LNCAP (cell line): ENCODE measurements around the gene CAPN14.

Experiments used
- CTCF ChIP-seq: fragments of 450-650 bp; IDR thresholded peaks from 2 replicates; pipeline ENCODE4 v1.5.1; 2017; ENCODE audit warnings: mild to moderate bottlenecking

Gene CAPN14

DNA sequence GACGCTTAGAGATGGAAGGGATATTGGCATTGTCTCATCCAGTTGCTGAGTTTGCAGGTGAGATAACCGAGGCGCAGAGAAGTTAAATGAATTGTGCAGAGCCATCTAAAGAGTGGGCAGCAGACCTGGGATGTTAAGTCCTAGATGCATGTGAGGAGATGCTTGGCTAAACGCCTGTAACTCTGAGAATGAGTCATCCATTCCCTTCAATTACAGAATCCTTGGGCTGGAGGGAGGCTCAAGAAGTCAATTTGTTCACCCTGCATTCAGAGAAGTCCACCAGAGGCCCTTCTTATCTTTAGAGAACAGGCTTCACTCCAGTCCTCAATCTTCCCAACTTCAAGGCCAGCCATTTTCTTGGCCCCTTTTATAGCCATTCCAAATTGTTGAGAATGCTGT lies 18.2 kb upstream of the CAPN14 start:
- no peak for TF ChIP-seq CTCF

- TF ChIP-seq CTCF: no peak
Observed at GRCh38 chr2:31234683-31235503, 17.6 kb upstream of the CAPN14 start.

GRCh38 chr2:31233741-31234682 lies 16.7 kb upstream of the CAPN14 start, which contains the start of gene EHD3:
Gene EHD3, plus strand, starts transcription at chr2:31234152. Its CDS starts 470 bp downstream, at chr2:31234622.
- peak; percentile 71 for TF ChIP-seq CTCF

- TF ChIP-seq CTCF: no peak
Observed at GRCh38 chr2:31233231-31233630, 15.9 kb upstream of the CAPN14 start.

DNA sequence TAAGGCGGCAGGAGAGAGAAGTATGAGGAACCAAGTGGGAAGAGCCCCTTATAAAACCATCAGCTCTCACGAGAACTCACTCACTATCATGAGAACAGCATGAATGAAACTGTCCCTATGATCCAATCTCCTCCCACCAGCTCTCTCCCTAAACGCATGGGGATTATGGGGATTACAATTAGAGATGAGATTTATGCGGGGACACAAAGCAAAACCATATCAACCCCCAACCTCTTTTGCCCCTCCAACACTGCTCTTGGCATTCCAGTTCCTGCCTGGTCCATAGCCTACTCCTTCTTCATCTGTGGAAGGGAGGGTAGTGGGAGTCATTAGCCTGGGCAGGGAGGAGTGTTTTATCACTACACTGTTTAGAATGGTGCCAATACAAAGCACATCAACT lies 15.3 kb upstream of the CAPN14 start:
- no peak for TF ChIP-seq CTCF

GRCh38 chr2:31231571-31232302 lies 14.4 kb upstream of the CAPN14 start:
- TF ChIP-seq CTCF: no peak

DNA sequence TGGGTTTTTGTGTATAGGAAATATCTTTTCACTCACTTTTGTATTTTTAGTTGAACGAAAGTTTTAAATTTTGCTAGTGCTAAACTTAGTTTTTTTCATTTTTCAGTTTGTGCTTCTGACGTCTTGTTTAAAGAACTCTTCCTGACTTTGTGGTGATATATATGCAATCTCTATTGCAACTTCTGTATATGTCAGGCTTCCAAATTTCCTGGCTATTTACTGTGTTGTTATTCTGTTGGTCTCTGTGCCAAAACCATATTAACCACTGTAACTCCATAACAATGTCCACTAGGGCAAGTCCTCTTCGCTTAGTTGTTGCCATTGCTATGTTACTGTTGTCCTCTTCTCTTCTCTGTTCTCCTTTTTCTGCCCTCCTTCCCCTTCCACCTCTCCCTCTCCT lies 13.4 kb upstream of the CAPN14 start:
- TF ChIP-seq CTCF: no peak
